Lower lobe of right lung (tissue), 2 donors: ENCODE measurements around the gene ZIC2. TPM values are rescaled to one million over a fixed set of nuclear protein-coding genes. Genes with fewer than 3 reads are reported as not detected.

Experiments used
- ATAC-seq, 2 donors: fragments of 200-7000 bp; cut with Tn5 transposase; one replicate each; pipeline ENCODE4 v1.9.1; 2020 to 2022; ENCODE audit warnings: mild to moderate bottlenecking in 2 of 2, moderate library complexity in 2 of 2
- DNase-seq: peaks from one replicate; pipeline ENCODE4 v3.0.0-alpha.2; 2020
- H3K27ac ChIP-seq: fragments of 200-600 bp; one replicate; pipeline ENCODE4 v1.8.0; 2022
- H3K27me3 ChIP-seq: fragments of 200-600 bp; one replicate; pipeline ENCODE4 v1.8.0; 2022; ENCODE audit warnings: low read depth
- H3K36me3 ChIP-seq: fragments of 200-600 bp; one replicate; pipeline ENCODE4 v1.8.0; 2022; ENCODE audit warnings: mild to moderate bottlenecking
- H3K4me1 ChIP-seq: fragments of 200-600 bp; one replicate; pipeline ENCODE4 v1.8.0; 2022
- H3K4me3 ChIP-seq: fragments of 200-600 bp; one replicate; pipeline ENCODE4 v1.8.0; 2022; ENCODE audit warnings: mild to moderate bottlenecking
- H3K9me3 ChIP-seq: fragments of 200-600 bp; one replicate; pipeline ENCODE4 v1.8.0; 2022
- CTCF ChIP-seq: fragments of 200-600 bp; IDR thresholded peaks from one replicate; pipeline ENCODE4 v1.8.0; 2022; ENCODE audit warnings: antibody characterized with exemption, mild to moderate bottlenecking
- intact Hi-C: fragments of 100-400 bp; cut with DNase I; formaldehyde crosslinking; loops from one replicate; pipeline ENCODE4 v1.11.0; 2022
- total RNA-seq: library from RNA; stranded (reverse); fragmentation: NEBNext Ultra II Directional; extraction: Animal tissue kit (Norgen Biotek cat#: 25700); gene quantifications from one replicate; pipeline ENCODE4 v1.2.1, GENCODE V29; 2021
- donor health status: DM: no; HTN: yes; CAD: no; lungs with severe emphysema.

The ZIC2 gene
- total RNA-seq, 1 donor from 2014 or later, result not detected

GRCh38 chr13:99977912-99978798, 3.4 kb upstream of the ZIC2 start:
- Histone ChIP-seq H3K27ac (no peak overlapping the region), H3K9me3 (no peaks in the 10 kb centered on the region), H3K27me3 (peaks cover 100% of the 10 kb centered on the region), H3K4me1 (peaks cover 37% of the 10 kb centered on the region), H3K4me3 (no peak overlapping the region), H3K36me3 (no peaks in the 10 kb centered on the region)
- DNase-seq (no peak), ATAC-seq (no peak)
- no peak for TF ChIP-seq CTCF
- intact Hi-C loops, result no loop called here

GRCh38 chr13:99978799-99979452, 2.7 kb upstream of the ZIC2 start:
- no peaks in the 10 kb centered on the region for H3K9me3 ChIP-seq
- intact Hi-C loops, result no loop called here
- H3K27ac ChIP-seq, result no peak overlapping the region
- TF ChIP-seq CTCF, result no peak
- ATAC-seq (no peak), DNase-seq (no peak)
- H3K27me3 ChIP-seq, result peaks cover 100% of the 10 kb centered on the region
- H3K4me1 ChIP-seq, result peaks cover 37% of the 10 kb centered on the region
- H3K4me3 ChIP-seq, result no peak overlapping the region
- H3K36me3 ChIP-seq, result no peaks in the 10 kb centered on the region

GRCh38 chr13:99979453-99980200, 2.0 kb upstream of the ZIC2 start:
- Histone ChIP-seq H3K9me3 (no peaks in the 10 kb centered on the region), H3K27me3 (peaks cover 100% of the 10 kb centered on the region), H3K4me3 (peak overlapping the region; percentile 49), H3K27ac (no peak overlapping the region), H3K4me1 (peaks cover 37% of the 10 kb centered on the region), H3K36me3 (no peaks in the 10 kb centered on the region)
- DNase-seq (no peak), ATAC-seq (no peak)
- TF ChIP-seq CTCF, result no peak
- intact Hi-C loops, result no loop called here

DNA sequence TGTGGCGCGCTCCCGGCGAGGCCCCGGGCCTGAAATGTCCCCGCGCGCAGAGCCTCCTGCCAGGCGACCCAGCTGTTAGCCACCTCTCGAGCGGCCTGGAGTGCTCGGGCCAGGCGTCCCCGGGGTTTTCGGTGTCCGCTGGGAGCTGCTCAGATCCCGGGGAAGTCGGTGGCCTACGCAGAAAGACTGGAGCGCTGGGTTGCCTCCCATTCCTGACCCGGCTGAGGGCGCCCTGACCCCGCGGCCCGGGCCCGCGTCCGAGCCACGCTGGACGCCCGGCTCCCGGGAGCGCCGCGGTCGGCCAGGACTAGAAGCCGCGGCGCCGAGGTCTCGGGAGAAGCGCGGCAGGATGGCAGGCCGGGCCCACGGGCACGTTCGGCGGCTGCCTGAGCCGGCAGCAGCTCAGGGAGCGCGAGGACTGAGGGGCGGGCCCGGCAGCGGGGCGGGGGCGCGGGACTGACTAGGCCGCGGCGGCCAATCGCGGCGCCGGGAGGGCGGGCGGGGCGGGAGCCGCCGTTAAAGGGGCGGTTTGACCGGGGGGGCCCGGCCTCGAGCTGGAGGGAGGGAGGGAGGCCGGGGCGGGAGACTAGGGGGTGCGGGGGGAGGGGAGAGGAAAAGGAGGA, 1.3 kb upstream of the ZIC2 start:
- H3K27me3 ChIP-seq, result peaks cover 99% of the 10 kb centered on the region
- peak; percentile 75 to 85 for ATAC-seq
- peaks cover 37% of the 10 kb centered on the region for H3K4me1 ChIP-seq
- TF ChIP-seq CTCF, result no peak
- peak overlapping the region; percentile 49 for H3K4me3 ChIP-seq
- no peak overlapping the region for H3K27ac ChIP-seq
- DNase-seq, result no peak
- H3K9me3 ChIP-seq, result no peaks in the 10 kb centered on the region
- intact Hi-C loops, result no loop called here
- no peaks in the 10 kb centered on the region for H3K36me3 ChIP-seq
